GM21360 (cell line): ENCODE results near the gene BHLHE40.
"Not testable (repeated sequence)": the region's sequence is repeated elsewhere in the genome, so short reads cannot be mapped to it uniquely, and the experiment has no call there.

Experiments used
- ATAC-seq: cut with Tn5 transposase; IDR thresholded peaks from one replicate; pipeline ENCODE4 v1.9.1; 2021; ENCODE audit warnings: mild to moderate bottlenecking, moderate library complexity; ENCODE audit not compliant: unreplicated experiment

Gene BHLHE40

DNA sequence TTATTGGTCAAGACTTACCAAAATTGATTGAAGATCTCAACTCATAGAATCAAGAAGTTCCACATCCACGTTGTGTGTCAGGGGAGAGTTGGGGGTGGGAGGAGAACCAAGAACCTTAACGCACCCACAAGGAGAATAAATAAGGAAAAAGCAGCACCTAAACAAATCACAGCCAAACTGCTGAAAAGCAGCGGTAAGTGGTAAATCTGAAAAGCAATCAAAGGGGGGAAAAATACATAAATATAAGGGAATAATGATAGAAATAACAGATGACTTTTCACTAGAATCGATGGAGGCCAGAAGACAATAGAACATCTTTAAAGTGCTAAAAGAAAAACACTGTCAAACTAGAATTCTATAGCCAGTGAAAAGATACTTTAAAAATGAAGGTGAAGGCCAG is 20.1 kb upstream of the BHLHE40 start:
- ATAC-seq = no peak

DNA sequence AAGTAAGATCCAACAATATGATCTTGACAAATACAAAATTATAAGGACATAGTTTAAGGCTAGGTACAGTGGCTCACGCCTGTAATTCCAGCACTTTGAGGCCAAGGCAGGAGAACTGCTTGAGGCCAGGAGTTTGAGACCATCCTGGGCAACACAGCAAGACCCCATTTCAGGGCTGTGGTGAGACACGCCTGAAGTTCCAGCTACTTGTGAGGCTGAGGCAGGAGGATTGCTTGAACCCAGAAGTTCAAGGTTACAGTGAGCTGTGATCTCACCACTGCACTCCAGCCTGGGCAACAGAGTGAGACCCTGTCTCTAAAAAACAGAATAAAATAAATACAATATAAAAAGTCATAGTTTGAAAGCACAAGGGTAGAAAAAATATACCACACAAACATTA is 17.4 kb upstream of the BHLHE40 start:
- not testable (repeated sequence) for ATAC-seq

DNA sequence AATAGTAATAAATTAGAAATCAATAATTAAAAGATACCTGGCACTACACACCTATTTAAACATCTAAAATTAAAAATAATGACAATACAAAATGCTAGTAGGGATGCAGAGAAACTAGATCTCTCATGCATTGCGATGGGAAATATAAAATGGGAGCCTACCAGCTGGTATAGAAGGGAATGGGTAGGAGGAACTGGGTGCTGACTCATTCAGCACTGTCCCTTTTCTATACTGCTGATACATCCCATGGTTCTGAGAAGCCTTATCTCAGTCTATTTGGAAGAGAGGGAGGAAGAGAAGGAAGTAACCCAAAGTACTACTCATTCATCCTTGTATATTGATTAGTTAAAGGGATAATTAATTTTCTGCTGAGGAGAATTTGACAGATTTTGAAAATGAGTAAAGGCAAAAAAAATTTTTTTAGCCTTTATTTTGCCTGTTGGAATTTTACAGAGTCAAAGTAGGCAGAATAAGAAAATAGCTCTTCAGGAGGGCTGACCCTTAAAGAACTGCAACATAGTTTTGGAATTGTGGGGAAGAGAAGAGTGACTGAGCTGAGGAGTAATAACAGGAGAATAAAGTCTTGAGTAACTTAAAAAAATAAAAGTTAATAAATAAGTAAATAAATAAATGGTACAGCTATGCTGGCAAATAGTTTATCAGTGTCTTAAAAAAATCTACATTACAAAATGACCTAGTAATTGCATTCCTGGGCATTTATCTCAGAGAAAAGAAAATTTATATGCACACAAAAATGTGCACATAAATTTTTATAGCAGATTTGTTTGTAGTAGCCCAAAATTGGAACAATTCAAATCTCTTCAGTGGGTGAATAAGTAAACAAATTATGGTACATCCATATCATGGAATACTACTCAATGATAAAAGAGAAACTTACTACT is 15.3 kb upstream of the BHLHE40 start:
- no peak for ATAC-seq

DNA sequence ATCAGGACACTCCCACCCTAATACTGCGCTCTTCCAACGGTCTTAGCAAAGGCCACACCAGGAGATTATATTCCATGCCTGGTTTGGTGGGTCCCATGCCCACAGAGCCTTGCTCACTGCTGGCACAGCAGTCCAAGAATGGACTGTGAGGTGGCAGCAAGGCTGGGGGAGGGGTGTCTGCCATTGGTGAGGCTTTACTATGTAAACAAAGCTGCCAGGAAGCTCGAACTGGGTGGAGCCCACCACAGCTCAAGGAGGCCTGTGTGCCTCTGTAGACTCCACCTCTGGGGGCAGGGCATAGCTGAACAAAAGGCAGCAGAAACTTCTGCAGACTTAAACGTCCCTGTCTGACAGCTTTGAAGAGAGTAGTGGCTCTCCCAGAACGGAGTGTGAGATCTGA is 13.2 kb upstream of the BHLHE40 start:
- not testable (repeated sequence) for ATAC-seq

GRCh38 chr3:4967683-4968082 is 11.6 kb upstream of the BHLHE40 start:
- not testable (repeated sequence) for ATAC-seq

GRCh38 chr3:4971437-4971836 is 7.8 kb upstream of the BHLHE40 start:
- ATAC-seq = not testable (repeated sequence)

DNA sequence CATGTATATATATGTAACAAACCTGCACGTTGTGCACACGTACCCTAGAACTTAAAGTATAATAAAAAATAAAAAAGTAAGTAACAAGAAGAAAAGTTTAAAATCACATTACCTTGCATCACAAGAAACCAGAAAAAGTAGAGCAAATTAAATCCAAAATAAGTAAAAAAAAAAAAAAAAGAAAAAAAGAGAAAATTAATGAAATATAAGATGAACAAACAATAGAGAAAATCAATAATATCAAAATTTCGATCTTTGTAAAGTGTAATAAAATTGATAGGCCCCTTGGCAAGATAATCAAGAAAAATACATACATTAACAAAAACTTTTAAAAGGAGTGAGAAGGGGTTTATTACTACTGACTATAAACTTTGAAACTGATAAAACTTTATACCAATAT is 7.4 kb upstream of the BHLHE40 start:
- no peak for ATAC-seq

DNA sequence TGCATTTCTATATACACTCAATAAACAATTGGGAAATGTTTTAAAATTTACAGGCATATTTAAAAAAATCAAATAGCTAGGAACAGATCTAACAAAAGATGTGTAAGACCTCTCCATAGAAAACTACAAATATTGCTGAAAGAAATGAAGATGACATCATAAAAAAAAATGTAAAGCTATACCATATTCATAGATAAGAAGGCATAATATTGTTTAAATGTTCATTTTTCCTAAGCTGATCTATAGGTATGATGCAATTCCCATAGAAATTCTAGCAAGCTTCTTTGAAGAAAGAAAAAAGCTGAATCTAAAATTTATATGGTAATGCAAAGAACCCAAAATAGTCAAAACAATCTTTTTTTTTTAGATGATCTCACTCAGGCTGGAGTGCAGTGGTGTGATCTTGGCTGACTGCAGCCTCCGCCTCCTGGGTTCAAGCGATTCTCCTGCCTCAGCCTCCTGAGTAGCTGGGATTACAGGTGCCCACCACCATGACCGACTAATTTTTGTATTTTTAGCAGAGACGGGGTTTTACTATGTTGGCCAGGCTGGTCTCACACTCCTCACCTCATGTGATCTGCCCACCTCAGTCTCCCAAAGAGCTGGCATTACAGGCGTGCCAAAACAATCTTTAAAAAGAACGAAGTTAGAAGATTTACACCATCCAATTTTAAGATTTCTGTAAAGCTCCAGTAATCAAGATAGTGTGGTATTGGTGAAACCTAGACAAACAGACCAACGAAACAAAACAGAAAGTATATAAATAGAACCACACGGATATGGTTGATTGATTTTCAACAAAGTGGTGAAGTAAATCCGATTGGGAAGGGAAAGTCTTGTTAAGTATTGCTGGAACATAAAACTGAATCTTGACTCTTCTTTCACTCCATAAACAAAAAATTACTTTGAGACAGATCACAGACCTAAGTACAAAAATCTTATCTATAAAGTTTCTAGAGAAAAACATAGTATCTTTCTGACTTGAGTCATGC is 6.3 kb upstream of the BHLHE40 start:
- no peak for ATAC-seq

DNA sequence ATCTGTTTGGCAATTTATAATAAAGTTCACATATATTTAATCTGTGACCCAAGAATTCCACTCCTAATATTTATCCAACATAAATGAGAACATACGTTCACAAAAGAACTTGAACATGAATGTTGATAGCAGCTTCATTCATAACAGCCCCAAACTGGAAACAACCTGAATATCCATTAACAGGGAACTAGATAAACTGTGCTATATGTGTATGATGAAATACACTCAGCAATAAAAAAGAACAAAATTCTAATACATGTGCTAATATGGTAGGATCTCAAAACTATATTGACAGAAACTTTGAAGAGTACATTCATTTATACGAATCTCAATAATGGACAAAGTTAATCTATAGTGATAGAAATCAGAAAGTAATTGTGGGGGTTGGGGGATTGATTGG is 5.1 kb upstream of the BHLHE40 start:
- ATAC-seq = no peak

- no peak for ATAC-seq
Observed at GRCh38 chr3:4976109-4976508, 3.1 kb upstream of the BHLHE40 start.

DNA sequence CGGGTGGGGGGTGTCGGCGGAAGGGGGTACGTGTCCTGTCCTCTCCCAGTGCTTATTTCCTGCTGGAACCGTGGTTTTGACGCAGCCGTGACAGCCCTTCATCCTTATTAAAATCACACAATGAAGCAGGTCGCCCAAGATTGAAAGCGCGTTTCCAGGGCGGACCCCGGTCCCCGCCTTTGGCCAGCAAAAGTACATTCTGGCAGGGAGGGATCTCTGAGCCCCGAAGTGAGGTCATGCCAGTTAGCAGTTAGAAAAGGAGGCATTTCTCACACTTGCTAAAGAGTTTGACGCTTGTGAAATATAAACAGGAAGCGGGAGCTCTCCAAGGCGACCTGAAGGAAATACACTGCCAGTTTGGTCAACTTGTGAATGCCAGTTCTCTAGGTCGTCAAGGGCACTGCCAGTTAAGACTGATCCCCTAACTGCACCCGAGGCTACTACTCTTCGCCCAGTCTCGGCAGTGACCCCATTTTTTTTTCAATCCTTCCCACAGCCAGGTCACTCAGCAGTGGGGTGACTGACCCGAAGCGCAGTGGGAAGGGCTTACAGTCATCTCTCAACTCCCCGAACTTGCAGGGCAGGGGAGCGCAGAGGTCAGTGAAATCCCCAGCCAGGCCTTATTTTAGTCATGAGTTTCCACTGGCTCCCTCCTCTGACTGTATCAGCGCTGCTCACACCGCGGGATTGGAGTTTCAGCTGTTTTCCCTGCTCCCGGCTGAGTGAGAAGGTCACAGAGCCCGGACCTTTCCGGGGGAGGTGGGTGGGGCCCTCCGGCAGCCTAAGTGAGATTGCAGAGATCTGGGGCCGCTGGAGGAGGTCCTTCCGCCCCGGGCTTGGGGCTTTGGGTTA is 2.0 kb upstream of the BHLHE40 start:
- peak; percentile 38 for ATAC-seq

- no peak for ATAC-seq
Observed at GRCh38 chr3:4977853-4978203, 1.4 kb upstream of the BHLHE40 start.

- peak; percentile 37 for ATAC-seq
Observed at GRCh38 chr3:4978204-4978965, 852 bp upstream of the BHLHE40 start.

GRCh38 chr3:4978966-4979427 is 240 bp upstream of the BHLHE40 start:
- peak; percentile 35 for ATAC-seq

DNA sequence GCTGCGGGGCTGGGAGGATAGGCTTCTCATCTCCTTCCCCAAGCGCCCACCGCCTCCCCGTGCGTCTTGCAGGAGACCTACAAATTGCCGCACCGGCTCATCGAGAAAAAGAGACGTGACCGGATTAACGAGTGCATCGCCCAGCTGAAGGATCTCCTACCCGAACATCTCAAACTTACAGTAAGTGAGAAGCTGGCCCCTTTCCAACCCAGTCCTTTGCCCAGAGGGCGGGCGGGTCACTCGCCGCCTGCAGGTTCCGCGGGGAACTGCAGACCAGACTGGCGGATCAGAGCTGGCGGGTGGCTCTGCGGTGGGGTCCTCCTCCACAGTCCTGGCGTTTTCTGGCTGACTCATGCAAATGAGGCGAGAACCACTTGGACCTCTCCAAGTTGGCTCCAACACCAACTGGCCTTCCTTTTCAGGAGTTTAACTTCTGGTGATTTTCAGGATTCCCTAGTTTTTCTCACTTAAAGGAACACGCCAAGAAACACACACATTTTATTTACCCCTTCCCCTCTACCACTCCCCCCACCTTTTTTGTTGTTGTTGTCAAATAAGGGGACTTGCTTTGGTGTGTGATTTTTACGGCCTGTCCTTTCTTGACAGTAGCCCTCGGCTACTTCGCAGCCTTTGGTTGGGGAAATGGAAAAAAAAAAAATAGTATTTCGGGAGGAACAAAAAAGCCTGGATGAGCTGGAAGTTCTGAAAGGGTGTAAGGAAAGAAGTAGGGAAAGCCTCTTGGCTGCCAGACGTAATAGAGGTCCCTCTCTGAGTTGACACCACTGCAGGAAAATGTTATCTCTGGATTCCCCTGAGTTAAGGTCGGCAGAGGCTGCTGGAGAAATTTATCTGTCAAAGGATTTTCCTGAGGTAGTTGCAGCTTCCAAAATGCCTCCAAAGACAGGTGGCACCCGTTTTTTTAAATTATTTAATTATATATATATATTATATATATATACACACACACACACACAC is 1.3 kb downstream of the BHLHE40 start:
- ATAC-seq = no peak

- no peak for ATAC-seq
Observed at GRCh38 chr3:4981294-4981664, 2.0 kb downstream of the BHLHE40 start.

- ATAC-seq = no peak
Observed at GRCh38 chr3:4981665-4982494, 2.6 kb downstream of the BHLHE40 start.
